Colonic mucosa (tissue), 4 donors: ENCODE data around the gene FBXO28. TPM values are rescaled to one million over a fixed set of nuclear protein-coding genes. Genes with fewer than 3 reads are reported as not detected.
"Not testable (repeated sequence)": the region's sequence is repeated elsewhere in the genome, so short reads cannot be mapped to it uniquely, and the experiment has no call there.

Source experiments
- DNase-seq: peaks from one replicate; pipeline ENCODE4 v3.0.0-alpha.2; 2020
- H3K27ac ChIP-seq: fragments of 200-600 bp; one replicate; pipeline ENCODE4 v1.8.0; 2021
- H3K27me3 ChIP-seq: fragments of 200-600 bp; one replicate; pipeline ENCODE4 v1.8.0; 2021
- H3K36me3 ChIP-seq: fragments of 200-600 bp; one replicate; pipeline ENCODE4 v1.8.0; 2021
- H3K4me1 ChIP-seq: fragments of 200-600 bp; one replicate; pipeline ENCODE4 v1.8.0; 2021; ENCODE audit warnings: mild to moderate bottlenecking
- H3K4me3 ChIP-seq: fragments of 200-600 bp; one replicate; pipeline ENCODE4 v1.8.0; 2021
- H3K9ac ChIP-seq, 2 donors: one replicate each; pipeline ENCODE4 v1.7.0; 2013; ENCODE audit warnings: control low read depth in 2 of 2, low read depth in 2 of 2, low read length in 2 of 2
- H3K9me3 ChIP-seq: fragments of 200-600 bp; one replicate; pipeline ENCODE4 v1.8.0; 2021
- intact Hi-C: fragments of 100-400 bp; cut with DNase I; formaldehyde crosslinking; loops from one replicate; pipeline ENCODE4 v1.14.1; 2022
- total RNA-seq, 2 donors: library from RNA; stranded (reverse); fragmentation: NEBNext Ultra II Directional in 1 of 2; extraction: Animal tissue kit (Norgen Biotek cat#: 25700) in 1 of 2; gene quantifications; one replicate each; pipeline ENCODE4 v1.2.1, GENCODE V29; 2021
- TF ChIP-seq, protein P1 (sequence below): fragments of 200-600 bp; IDR thresholded peaks from one replicate; pipeline ENCODE4 v1.8.0; 2022; ENCODE audit warnings: antibody characterized with exemption, mild to moderate bottlenecking
- donor health status: healthy.
- donor health status: DM: no; HTN: no; CAD: no.
- donor health status: DM: no; HTN: no; CAD: no.

The FBXO28 gene
- total RNA-seq, 2 donors from 2014 or later, result 35.1 to 42.7 TPM

DNA sequence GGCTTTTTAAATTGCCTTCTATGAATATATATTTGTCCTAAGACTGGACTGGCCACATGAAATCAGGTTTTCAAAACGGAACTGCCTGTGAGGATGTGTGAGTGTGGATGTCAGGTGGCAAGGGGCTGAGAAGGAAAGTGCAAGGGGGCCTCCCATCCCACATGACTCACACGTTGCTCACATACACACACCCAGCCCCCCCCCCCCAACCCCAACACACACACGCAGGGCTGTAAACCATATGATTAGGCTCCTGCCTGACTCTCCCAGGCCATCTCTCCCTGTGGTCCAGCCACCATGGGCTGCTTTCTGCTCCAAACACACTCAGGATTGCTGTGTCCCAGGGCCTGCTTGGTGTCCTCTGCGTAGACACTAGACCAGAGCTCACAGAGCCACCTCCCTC lies 91.5 kb downstream of the FBXO28 start:
- Histone ChIP-seq H3K27ac (peak overlapping the region; percentile 17), H3K4me1 (no peaks in the 10 kb centered on the region), H3K36me3 (no peaks in the 10 kb centered on the region), H3K27me3 (no peaks in the 10 kb centered on the region), H3K9ac (peak overlapping the region in 1 of 2 donors; percentile 26), H3K9me3 (no peaks in the 10 kb centered on the region), H3K4me3 (no peak overlapping the region)
- intact Hi-C loops, result no loop called here
- TF ChIP-seq, protein P1, sequence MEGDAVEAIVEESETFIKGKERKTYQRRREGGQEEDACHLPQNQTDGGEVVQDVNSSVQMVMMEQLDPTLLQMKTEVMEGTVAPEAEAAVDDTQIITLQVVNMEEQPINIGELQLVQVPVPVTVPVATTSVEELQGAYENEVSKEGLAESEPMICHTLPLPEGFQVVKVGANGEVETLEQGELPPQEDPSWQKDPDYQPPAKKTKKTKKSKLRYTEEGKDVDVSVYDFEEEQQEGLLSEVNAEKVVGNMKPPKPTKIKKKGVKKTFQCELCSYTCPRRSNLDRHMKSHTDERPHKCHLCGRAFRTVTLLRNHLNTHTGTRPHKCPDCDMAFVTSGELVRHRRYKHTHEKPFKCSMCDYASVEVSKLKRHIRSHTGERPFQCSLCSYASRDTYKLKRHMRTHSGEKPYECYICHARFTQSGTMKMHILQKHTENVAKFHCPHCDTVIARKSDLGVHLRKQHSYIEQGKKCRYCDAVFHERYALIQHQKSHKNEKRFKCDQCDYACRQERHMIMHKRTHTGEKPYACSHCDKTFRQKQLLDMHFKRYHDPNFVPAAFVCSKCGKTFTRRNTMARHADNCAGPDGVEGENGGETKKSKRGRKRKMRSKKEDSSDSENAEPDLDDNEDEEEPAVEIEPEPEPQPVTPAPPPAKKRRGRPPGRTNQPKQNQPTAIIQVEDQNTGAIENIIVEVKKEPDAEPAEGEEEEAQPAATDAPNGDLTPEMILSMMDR, result no peak
- peak; percentile 23 for DNase-seq

DNA sequence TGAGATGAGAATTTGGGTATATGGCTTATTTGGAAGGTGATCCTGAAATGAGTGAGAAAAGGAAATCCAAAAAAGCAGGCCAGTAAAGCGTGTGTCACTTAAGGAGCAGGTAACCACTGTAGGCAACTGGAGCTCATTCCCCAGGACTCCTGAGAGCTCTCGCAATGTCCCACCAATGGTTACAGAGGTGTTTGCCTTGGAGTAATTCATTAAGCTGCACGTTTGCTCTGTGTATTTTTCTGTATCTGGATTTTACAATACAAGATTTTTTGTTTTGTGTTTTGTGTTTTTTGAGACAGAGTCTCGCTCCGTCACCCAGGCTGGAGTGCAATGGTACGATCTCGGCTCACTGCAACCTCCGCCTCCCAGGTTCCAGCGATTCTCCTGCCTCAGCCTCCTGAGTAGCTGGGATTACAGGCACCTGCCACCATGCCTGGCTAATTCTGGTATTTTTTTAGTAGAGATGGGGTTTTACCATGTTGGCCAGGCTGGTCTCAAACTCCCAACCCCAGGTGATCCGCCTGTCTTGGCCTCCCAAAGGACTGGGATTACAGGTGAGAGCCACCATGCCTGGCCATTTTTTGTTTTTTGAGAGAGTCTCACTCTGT lies 92.1 kb downstream of the FBXO28 start:
- intact Hi-C loops, H3K9me3 ChIP-seq, H3K4me3 ChIP-seq, H3K27me3 ChIP-seq, H3K4me1 ChIP-seq, DNase-seq, H3K36me3 ChIP-seq: not testable (repeated sequence)
- Histone ChIP-seq H3K27ac (peak overlapping the region; percentile 17), H3K9ac (peak overlapping the region in 1 of 2 donors; percentile 26)

DNA sequence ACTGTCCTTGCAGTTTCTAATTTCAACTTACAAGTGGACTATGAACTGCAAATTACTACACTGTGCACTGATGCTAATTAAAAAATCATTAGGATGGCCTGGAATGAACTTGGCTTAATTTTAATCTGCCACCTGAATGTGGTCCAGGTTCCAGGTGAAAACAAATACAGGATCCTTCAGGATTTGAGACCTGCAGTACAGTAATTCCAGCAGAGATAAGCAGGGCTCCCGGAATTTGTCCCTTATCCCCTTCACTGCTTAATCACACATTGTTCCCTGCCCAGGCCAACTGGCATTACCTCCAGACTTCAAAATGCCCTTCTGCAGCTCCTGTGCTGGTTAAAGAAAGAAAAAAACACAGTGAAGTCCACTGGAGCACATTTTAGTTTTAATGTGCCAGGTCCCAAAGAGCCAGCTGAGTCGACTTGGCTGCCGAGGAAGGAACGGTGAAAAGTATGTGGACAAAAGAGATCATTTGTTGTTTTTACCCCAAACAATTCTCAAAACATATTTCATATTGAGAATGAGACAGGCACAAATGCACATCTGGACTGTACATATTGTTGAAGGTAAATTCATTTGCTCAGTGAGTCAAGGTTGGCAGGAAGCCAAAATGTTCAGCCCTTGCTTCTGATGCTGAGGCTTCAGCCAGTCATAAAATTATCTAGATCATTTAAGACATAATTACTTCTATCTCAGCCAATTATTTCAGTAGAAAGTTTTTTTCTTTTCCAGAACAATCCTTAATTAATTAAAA lies 97.5 kb downstream of the FBXO28 start:
- H3K4me3 ChIP-seq, result no peak overlapping the region
- H3K36me3 ChIP-seq, result no peaks in the 10 kb centered on the region
- no peaks in the 10 kb centered on the region for H3K27me3 ChIP-seq
- H3K27ac ChIP-seq, result no peak overlapping the region
- H3K9me3 ChIP-seq, result no peaks in the 10 kb centered on the region
- TF ChIP-seq, protein P1, result no peak
- intact Hi-C loops, result no loop called here
- H3K4me1 ChIP-seq, result peaks cover 7% of the 10 kb centered on the region
- peak; percentile 77 for DNase-seq
- no peak overlapping the region for H3K9ac ChIP-seq

Other genes with a start within 250 kb of the FBXO28 start
- gene DEGS1, start 69.1 kb downstream of the FBXO28 start, total RNA-seq, result 10 to 100 TPM; 13.3 to 36.8 TPM
- gene NVL, start 216.1 kb downstream of the FBXO28 start, total RNA-seq, result 10 to 100 TPM; 39.4 to 51.5 TPM
- gene CNIH4, start 242.8 kb downstream of the FBXO28 start, total RNA-seq, result 10 to 100 TPM; 53.0 to 80.6 TPM